ENCODE measurements around the gene MEGF11.

Gene MEGF11

GRCh38 chr15:66139591-66140207, 113.9 kb downstream of the MEGF11 start:
- Histone ChIP-seq H3K4me3 (no peak overlapping the region), H3K27ac (no peak overlapping the region), H3K36me3 (no peaks in the 10 kb centered on the region), H3K27me3 (peaks cover 0 to 21% of the 10 kb centered on the region in 2 donors), H3K4me1 (no peaks in the 10 kb centered on the region), H3K9me3 (no peaks in the 10 kb centered on the region)
- TF ChIP-seq CTCF (IDR thresholded peaks at IDR 0.05), result no peak
- intact Hi-C loops (cut with DNase I; ENCODE audit: low total_unique reads), result no loop called here
- no peak for DNase-seq

GRCh38 chr15:66138892-66139590, 114.5 kb downstream of the MEGF11 start:
- no peak overlapping the region for H3K27ac ChIP-seq
- TF ChIP-seq CTCF (IDR thresholded peaks at IDR 0.05), result no peak
- H3K9me3 ChIP-seq, result no peaks in the 10 kb centered on the region
- H3K4me3 ChIP-seq, result no peak overlapping the region
- intact Hi-C loops (cut with DNase I; ENCODE audit: low total_unique reads), result no loop called here
- no peaks in the 10 kb centered on the region for H3K36me3 ChIP-seq
- peaks cover 0 to 14% of the 10 kb centered on the region in 2 donors for H3K27me3 ChIP-seq
- no peaks in the 10 kb centered on the region for H3K4me1 ChIP-seq
- DNase-seq, result no peak

- no peak for TF ChIP-seq CTCF (IDR thresholded peaks at IDR 0.05)
- no peak for DNase-seq
- Histone ChIP-seq H3K36me3 (no peaks in the 10 kb centered on the region), H3K9me3 (no peaks in the 10 kb centered on the region), H3K4me3 (no peak overlapping the region), H3K27ac (no peak overlapping the region), H3K4me1 (no peaks in the 10 kb centered on the region), H3K27me3 (peaks cover 0 to 9% of the 10 kb centered on the region in 2 donors)
- intact Hi-C loops (cut with DNase I; ENCODE audit: low total_unique reads), result no loop called here
Observed at GRCh38 chr15:66138096-66138783, 115.3 kb downstream of the MEGF11 start.

- no peaks in the 10 kb centered on the region for H3K36me3 ChIP-seq
- H3K27me3 ChIP-seq, result peaks cover 0 to 16% of the 10 kb centered on the region in 2 donors
- H3K4me3 ChIP-seq, result no peak overlapping the region
- no peak for TF ChIP-seq CTCF (IDR thresholded peaks at IDR 0.05)
- no peak overlapping the region for H3K27ac ChIP-seq
- intact Hi-C loops (cut with DNase I; ENCODE audit: low total_unique reads), result no loop called here
- H3K9me3 ChIP-seq, result no peaks in the 10 kb centered on the region
- no peak for DNase-seq
- H3K4me1 ChIP-seq, result no peaks in the 10 kb centered on the region
Observed at GRCh38 chr15:66136948-66137347, 116.6 kb downstream of the MEGF11 start.

- intact Hi-C loops (cut with DNase I; ENCODE audit: low total_unique reads), result no loop called here
- no peak overlapping the region for H3K27ac ChIP-seq
Observed at GRCh38 chr15:66135664-66136063, 117.9 kb downstream of the MEGF11 start.

More at GRCh38 chr15:66135664-66136063, 117.9 kb downstream of the MEGF11 start:
- DNase-seq, result no peak
- no peak for TF ChIP-seq CTCF (IDR thresholded peaks at IDR 0.05)
- no peak overlapping the region for H3K4me3 ChIP-seq
- peaks cover 0 to 16% of the 10 kb centered on the region in 2 donors for H3K27me3 ChIP-seq
- no peaks in the 10 kb centered on the region for H3K9me3 ChIP-seq
- H3K4me1 ChIP-seq, result no peaks in the 10 kb centered on the region
- H3K36me3 ChIP-seq, result no peaks in the 10 kb centered on the region

Data from tibial artery (tissue), 4 donors.